H1 (cell line): ENCODE results near the gene DDN. TPM values are rescaled to one million over a fixed set of nuclear protein-coding genes. Genes with fewer than 3 reads are reported as not detected.

Experiments used
- CTCF ChIA-PET: fragments of 300-600 bp; sonication (Branson Sonifier 250); formaldehyde crosslinking; loops from one replicate; lab custom pipeline; 2021; ENCODE audit not compliant: partially characterized antibody; lab: Charles Lee
- POLR2A ChIA-PET: fragments of 300-600 bp; sonication (Branson Sonifier 250); formaldehyde crosslinking; loops from one replicate; lab custom pipeline; 2021; ENCODE audit warnings: inconsistent platforms; ENCODE audit not compliant: partially characterized antibody; lab: Charles Lee
- DNase-seq, 2 experiments: peaks; one replicate each; pipeline versions ENCODE4 v3.0.0 to v3.0.0-alpha.2; 2010 to 2022; ENCODE audit warnings: low spot score in 2 of 2, low read depth in 1 of 2, mixed read lengths in 1 of 2
- FAIRE-seq: peaks from 2 replicates; lab custom pipeline; 2011; peaks lifted over from hg19 to GRCh38; lab: Jason Lieb, UNC
- H2AFZ ChIP-seq: 2 replicates; pipeline ENCODE4 v1.8.1; 2012; ENCODE audit warnings: low read length, inconsistent platforms
- H2AK5ac ChIP-seq: 2 replicates; pipeline ENCODE4 v1.6.1; 2013; ENCODE audit warnings: low read depth, low read length
- H2BK120ac ChIP-seq: replicated peaks from 2 replicates; pipeline ENCODE3; 2013; ENCODE audit warnings: low read depth, low read length, inconsistent platforms
- H2BK12ac ChIP-seq: 2 replicates; pipeline ENCODE4 v1.6.1; 2013; ENCODE audit warnings: low read depth, low read length
- H2BK15ac ChIP-seq: 2 replicates; pipeline ENCODE4 v1.6.1; 2013; ENCODE audit warnings: low read length
- H2BK20ac ChIP-seq: 2 replicates; pipeline ENCODE4 v1.6.1; 2013; ENCODE audit warnings: low read length
- H2BK5ac ChIP-seq: 2 replicates; pipeline ENCODE4 v1.6.1; 2013; ENCODE audit warnings: low read depth, low read length
- H3K14ac ChIP-seq: 2 replicates; pipeline ENCODE4 v1.6.1; 2013; ENCODE audit warnings: inconsistent platforms; ENCODE audit not compliant: insufficient read length
- H3K18ac ChIP-seq: 2 replicates; pipeline ENCODE4 v1.6.1; 2013; ENCODE audit warnings: low read length; ENCODE audit errors: extremely low read depth
- H3K23ac ChIP-seq: 2 replicates; pipeline ENCODE4 v1.6.1; 2013; ENCODE audit warnings: inconsistent platforms; ENCODE audit not compliant: insufficient read length
- H3K23me2 ChIP-seq: 2 replicates; pipeline ENCODE4 v1.6.1; 2013; ENCODE audit warnings: low read depth, low read length
- H3K27ac ChIP-seq: 2 replicates; pipeline ENCODE4 v1.6.1; 2011; ENCODE audit warnings: low read depth, low read length, inconsistent platforms
- H3K27me3 ChIP-seq, 4 experiments: replicated peaks in 1 of 4; 1 replicate in 1 of 4; 2 replicates in 3 of 4; pipeline versions ENCODE4 v1.6.1 to v1.8.1; 2011 to 2013; ENCODE audit warnings: low read length in 3 of 4, mild to moderate bottlenecking in 3 of 4, inconsistent platforms in 2 of 4, mixed read lengths in 2 of 4, moderate library complexity in 1 of 4; ENCODE audit not compliant: control insufficient read depth in 3 of 4, insufficient read depth in 3 of 4; ENCODE audit errors: extremely low read depth in 1 of 4
- H3K36me3 ChIP-seq, 4 experiments: 2 replicates each; pipeline versions ENCODE4 v1.6.1 to v1.8.1; 2011 to 2013; ENCODE audit warnings: mild to moderate bottlenecking in 4 of 4, low read length in 3 of 4, moderate library complexity in 2 of 4, control low read depth in 1 of 4, inconsistent platforms in 1 of 4; ENCODE audit not compliant: insufficient read depth in 4 of 4, control insufficient read depth in 2 of 4
- H3K4ac ChIP-seq: replicated peaks from 2 replicates; pipeline ENCODE3; 2013; ENCODE audit warnings: low read length, low read depth, mixed read lengths, inconsistent platforms; ENCODE audit not compliant: insufficient read length
- H3K4me1 ChIP-seq, 4 experiments: replicated peaks in 1 of 4; 1 replicate in 1 of 4; 2 replicates in 3 of 4; pipeline versions ENCODE4 v1.6.1 to v1.8.1; 2011 to 2013; ENCODE audit warnings: low read length in 3 of 4, inconsistent platforms in 2 of 4, mixed read lengths in 1 of 4; ENCODE audit not compliant: insufficient read depth in 4 of 4, control insufficient read depth in 3 of 4
- H3K4me2 ChIP-seq, 2 experiments: 2 replicates each; pipeline versions ENCODE4 v1.6.1 to v1.8.1; 2011 to 2013; ENCODE audit warnings: low read depth in 2 of 2, low read length in 2 of 2, control low read depth in 1 of 2, inconsistent platforms in 1 of 2, mild to moderate bottlenecking in 1 of 2; ENCODE audit not compliant: insufficient read depth in 1 of 2
- H3K4me3 ChIP-seq, 4 experiments: fragments of 200-600, 300-600 bp in 1 of 4; sonication (generic), shearing (Covaris generic), sonication (Bioruptor Twin) in 1 of 4; 2 replicates each; pipeline versions ENCODE4 v1.5.1 to v1.8.1; 2011 to 2016; ENCODE audit warnings: low read length in 4 of 4, low read depth in 3 of 4, control low read depth in 2 of 4, inconsistent platforms in 2 of 4, mild to moderate bottlenecking in 2 of 4, mixed read lengths in 1 of 4, moderate library complexity in 1 of 4; ENCODE audit not compliant: insufficient read depth in 2 of 4; ENCODE audit errors: extremely low read depth in 1 of 4
- H3K56ac ChIP-seq: replicated peaks from 2 replicates; pipeline ENCODE3; 2013; ENCODE audit warnings: low read depth, mild to moderate bottlenecking, mixed read lengths, low read length, inconsistent platforms; ENCODE audit not compliant: insufficient read length
- H3K79me1 ChIP-seq: 2 replicates; pipeline ENCODE4 v1.6.1; 2013; ENCODE audit warnings: low read depth, low read length, control low read depth
- H3K79me2 ChIP-seq, 2 experiments: 2 replicates each; pipeline versions ENCODE4 v1.6.1 to v1.8.1; 2012 to 2013; ENCODE audit warnings: low read length in 2 of 2, mild to moderate bottlenecking in 2 of 2, inconsistent platforms in 1 of 2; ENCODE audit not compliant: insufficient read depth in 2 of 2, control insufficient read depth in 1 of 2
- H3K9ac ChIP-seq, 4 experiments: replicated peaks in 1 of 4; 1 replicate in 1 of 4; 2 replicates in 3 of 4; pipeline versions ENCODE4 v1.6.1 to v1.8.1; 2011 to 2013; ENCODE audit warnings: low read depth in 3 of 4, low read length in 3 of 4, control low read depth in 2 of 4, mild to moderate bottlenecking in 2 of 4, moderate library complexity in 2 of 4, inconsistent platforms in 1 of 4; ENCODE audit errors: extremely low read depth in 1 of 4
- H3K9me3 ChIP-seq, 2 experiments: 2 replicates each; pipeline versions ENCODE4 v1.6.1 to v1.8.1; 2012 to 2013; ENCODE audit warnings: mild to moderate bottlenecking in 2 of 2, moderate library complexity in 2 of 2, control low read depth in 1 of 2, inconsistent platforms in 1 of 2, low read depth in 1 of 2, low read length in 1 of 2, mixed read lengths in 1 of 2; ENCODE audit not compliant: insufficient read depth in 2 of 2
- H4K20me1 ChIP-seq, 2 experiments: replicated peaks in 1 of 2; 2 replicates each; pipeline versions ENCODE3 to v1.8.1; 2011 to 2013; ENCODE audit warnings: inconsistent platforms in 2 of 2, low read length in 2 of 2, mild to moderate bottlenecking in 1 of 2; ENCODE audit not compliant: insufficient read depth in 2 of 2, control insufficient read depth in 1 of 2
- H4K5ac ChIP-seq: 2 replicates; pipeline ENCODE4 v1.6.1; 2013; ENCODE audit warnings: low read length, low read depth, mixed read lengths, inconsistent platforms; ENCODE audit not compliant: insufficient read length
- H4K8ac ChIP-seq: 2 replicates; pipeline ENCODE4 v1.8.0; 2013; ENCODE audit warnings: mild to moderate bottlenecking, moderate library complexity, low read length, inconsistent platforms; ENCODE audit not compliant: insufficient read depth; ENCODE audit errors: extremely low read depth
- H4K91ac ChIP-seq: replicated peaks from 2 replicates; pipeline ENCODE3; 2013; ENCODE audit warnings: low read length, mixed read lengths, inconsistent platforms; ENCODE audit not compliant: insufficient read length
- CBX5 ChIP-seq: fragments of 300-800, 300-1000 bp; sonication (generic); IDR thresholded peaks from 2 replicates; pipeline ENCODE4 v1.7.1; 2016; ENCODE audit warnings: antibody characterized with exemption, low read length, low read depth
- CEBPB ChIP-seq: IDR thresholded peaks from 2 replicates; pipeline ENCODE4 v1.6.1; 2012; ENCODE audit warnings: low read depth, low read length
- CHD1 ChIP-seq: IDR thresholded peaks from 2 replicates; pipeline ENCODE4 v1.6.1; 2012; ENCODE audit warnings: low read depth, low read length, improper control_type of control experiment
- CHD2 ChIP-seq: IDR thresholded peaks from 2 replicates; pipeline ENCODE4 v1.6.1; 2012; ENCODE audit warnings: low read length, improper control_type of control experiment
- EP300 ChIP-seq, 2 experiments: IDR thresholded peaks; 1 replicate in 1 of 2; 2 replicates in 1 of 2; pipeline ENCODE4 v1.6.1; 2011 to 2012; ENCODE audit warnings: low read depth in 2 of 2, low read length in 2 of 2, mild to moderate bottlenecking in 2 of 2, borderline replicate concordance in 1 of 2, inconsistent platforms in 1 of 2, moderate library complexity in 1 of 2
- EZH2 ChIP-seq: fragments of 200-600 bp; sonication (generic); IDR thresholded peaks from 2 replicates; pipeline ENCODE4 v1.7.1; 2012; ENCODE audit warnings: low read depth, mild to moderate bottlenecking, moderate library complexity, low read length, inconsistent platforms; ENCODE audit not compliant: severe bottlenecking
- KDM5A ChIP-seq: fragments of 200-600 bp; IDR thresholded peaks from 2 replicates; pipeline ENCODE4 v1.7.1; 2012; ENCODE audit warnings: mild to moderate bottlenecking, low read length, inconsistent platforms, mixed read lengths
- POU5F1 ChIP-seq: IDR thresholded peaks from 2 replicates; pipeline ENCODE4 v1.6.1; 2011; ENCODE audit warnings: low read depth, mild to moderate bottlenecking, low read length, moderate library complexity
- SAP30 ChIP-seq: fragments of 300-600 bp; sonication (generic); IDR thresholded peaks from 2 replicates; pipeline ENCODE4 v1.7.1; 2012; ENCODE audit warnings: low read length, moderate library complexity, mild to moderate bottlenecking, inconsistent platforms; ENCODE audit not compliant: insufficient read depth, insufficient replicate concordance
- SP4 ChIP-seq: IDR thresholded peaks from 2 replicates; pipeline ENCODE4 v1.6.1; 2012; ENCODE audit warnings: low read length, inconsistent platforms
- TBP ChIP-seq: IDR thresholded peaks from 2 replicates; pipeline ENCODE4 v1.6.1; 2011; ENCODE audit warnings: low read depth, low read length, improper control_type of control experiment
- WGBS, 2 experiments: shearing (Covaris generic) in 1 of 2; methylation state at CpG; one replicate each; pipeline versions ENCODE4 v1.1.6 to v1.1.7; 2013 to 2015; ENCODE audit warnings: low lambda C conversion rate in 2 of 2, mixed read lengths in 2 of 2, inconsistent platforms in 1 of 2, low coverage in 1 of 2, missing lambda C conversion rate in 1 of 2; ENCODE audit not compliant: insufficient replicate concordance in 2 of 2, insufficient coverage in 1 of 2, insufficient read length in 1 of 2; ENCODE audit errors: extremely low coverage in 1 of 2, missing lambda C conversion rate in 1 of 2; 5-methylcytosine and 5-hydroxymethylcytosine counted together
- polyA plus RNA-seq, 7 experiments: library from polyadenylated mRNA; depleted of rRNA in 3 of 7; stranded (reverse) in 5 of 7; unstranded in 2 of 7; fragments of >200 nt in 5 of 7; fragments of 200-250 nt in 2 of 7; gene quantifications; 1 replicate in 5 of 7; 2 replicates in 1 of 7; 4 replicates in 1 of 7; pipeline versions ENCODE4 v1.2.1 to v1.2.3, GENCODE V29; 2011 to 2013; ENCODE audit warnings: missing spikeins in 2 of 7, mixed read lengths in 2 of 7
- total RNA-seq: library from RNA; stranded (reverse); fragmentation: NEBNext Ultra II Directional; extraction: Animal tissue kit (Norgen Biotek cat#: 25700); gene quantifications from 2 replicates; pipeline ENCODE4 v1.2.1, GENCODE V29; 2021
- TF ChIP-seq, protein P1 (sequence below): IDR thresholded peaks from 2 replicates; pipeline ENCODE4 v1.6.1; 2011; ENCODE audit warnings: low read depth, mild to moderate bottlenecking, low read length; ENCODE audit not compliant: insufficient read depth

The DDN gene
- total and polyA plus RNA-seq, 2 of the 8 experiments (the other 6 are each of a cell fraction or from before 2014, with no cell fraction given): 0.14 to 0.30 TPM

- H3K18ac ChIP-seq: no peak overlapping the region
- H3K14ac ChIP-seq: no peak overlapping the region
- no peak overlapping the region for H2BK120ac ChIP-seq
- CTCF ChIA-PET: interaction anchor here (0.8 to 12.2 kb wide), 4 partner anchors 11 to 92 kb away, joined by 3 to 126 read pairs (median 19); no protein-coding TSS in a partner anchor
- no peak overlapping the region for H2AFZ ChIP-seq
- no peaks in the 10 kb centered on the region; the same call in none of the 2 replicates for H3K79me1 ChIP-seq
- no peak overlapping the region for H3K4ac ChIP-seq
- peaks cover 4 to 15% of the 10 kb centered on the region in 2 experiments for H4K20me1 ChIP-seq
- peaks cover 41 to 74% (median 70%) of the 10 kb centered on the region in 4 experiments for H3K36me3 ChIP-seq
- DNase-seq (no peak), FAIRE-seq (no peak)
- H4K91ac ChIP-seq: no peak overlapping the region
- no peaks in the 10 kb centered on the region for H3K79me2 ChIP-seq
- no peak overlapping the region for H3K56ac ChIP-seq
- H2AK5ac ChIP-seq: no peak overlapping the region
- no peak overlapping the region for H2BK5ac ChIP-seq
- H3K23me2 ChIP-seq: no peaks in the 10 kb centered on the region
- H3K4me3 ChIP-seq: no peak overlapping the region
- H3K9ac ChIP-seq: no peak overlapping the region
- no peaks in the 10 kb centered on the region for H3K27me3 ChIP-seq
- H4K8ac ChIP-seq: no peak overlapping the region
- 94% methylated on average over 3 of the region's 3 CpGs; no CpG with 5 or more reads in 1 of the 2 experiments for WGBS, 2 experiments
- no peak overlapping the region for H3K23ac ChIP-seq
- H3K27ac ChIP-seq: no peak overlapping the region
- H2BK20ac ChIP-seq: no peak overlapping the region
- H4K5ac ChIP-seq: no peak overlapping the region
- POLR2A ChIA-PET: interaction anchor here (0.7 to 22.2 kb wide), 8 partner anchors 3 to 99 kb away, joined by 3 to 339 read pairs (median 4); partner anchors contain the start of genes KMT2D and TUBA1B
- H3K4me2 ChIP-seq: no peak overlapping the region
- no peaks in the 10 kb centered on the region for H3K4me1 ChIP-seq
- no peak overlapping the region for H2BK12ac ChIP-seq
- no peak overlapping the region for H2BK15ac ChIP-seq
- H3K9me3 ChIP-seq: no peaks in the 10 kb centered on the region
- TF ChIP-seq POU5F1 (no peak), CHD2 (no peak), TBP (no peak), CEBPB (no peak), CBX5 (no peak), KDM5A (no peak), CHD1 (no peak), EP300 (IDR thresholded peaks at IDR 0.05; ENCODE audit: borderline replicate concordance in 1 of 2, low read depth in 2 of 2, low read length in 2 of 2) (no peak), SP4 (no peak), EZH2 (no peak), SAP30 (no peak)
- TF ChIP-seq, protein P1, sequence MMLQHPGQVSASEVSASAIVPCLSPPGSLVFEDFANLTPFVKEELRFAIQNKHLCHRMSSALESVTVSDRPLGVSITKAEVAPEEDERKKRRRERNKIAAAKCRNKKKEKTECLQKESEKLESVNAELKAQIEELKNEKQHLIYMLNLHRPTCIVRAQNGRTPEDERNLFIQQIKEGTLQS: no peak
These were observed 33.7 kb upstream of the DDN start for GRCh38 chr12:49032679-49033447.
